Measurements from ENCODE around the gene MVB12B.

GRCh38 chr9:126468141-126468825, 141.7 kb downstream of the MVB12B start:
- TF ChIP-seq CTCF (conservative IDR thresholded peaks at IDR 0.05 in 1 of 2, IDR thresholded peaks at IDR 0.05 in 1 of 2; ENCODE audit: low read depth in 1 of 2, low read length in 2 of 2) (no peak), EZH2 (IDR thresholded peaks at IDR 0.05; ENCODE audit: low read length, missing control alignments) (no peak)

All from fibroblast of lung (primary cell).